GM21723 (cell line): ENCODE data around the gene SHISA4.

Experiments
- ATAC-seq: cut with Tn5 transposase; IDR thresholded peaks from one replicate; pipeline ENCODE4 v1.9.1; 2021; ENCODE audit warnings: mild to moderate bottlenecking, moderate library complexity; ENCODE audit not compliant: unreplicated experiment

SHISA4 gene

GRCh38 chr1:201880928-201881571 is 7.6 kb upstream of the SHISA4 start:
- ATAC-seq, result no peak

GRCh38 chr1:201881617-201882016 is 7.1 kb upstream of the SHISA4 start:
- no peak for ATAC-seq

GRCh38 chr1:201882665-201883132 is 6.0 kb upstream of the SHISA4 start:
- peak; percentile 62 for ATAC-seq

GRCh38 chr1:201883266-201883665 is 5.4 kb upstream of the SHISA4 start:
- ATAC-seq, result no peak

GRCh38 chr1:201883786-201884185 is 4.9 kb upstream of the SHISA4 start:
- ATAC-seq, result no peak

- ATAC-seq, result no peak
These were observed 4.3 kb upstream of the SHISA4 start for GRCh38 chr1:201884425-201884824.

- ATAC-seq, result no peak
These were observed 3.1 kb upstream of the SHISA4 start for GRCh38 chr1:201885531-201886075.

- ATAC-seq, result no peak
These were observed 2.4 kb upstream of the SHISA4 start for GRCh38 chr1:201886103-201886885.

- no peak for ATAC-seq
These were observed 1.4 kb upstream of the SHISA4 start for GRCh38 chr1:201887116-201887866.

GRCh38 chr1:201889090-201889968 is 631 bp downstream of the SHISA4 start:
- ATAC-seq, result no peak

GRCh38 chr1:201890223-201890622 is 1.5 kb downstream of the SHISA4 start:
- no peak for ATAC-seq

GRCh38 chr1:201890806-201891450 is 2.2 kb downstream of the SHISA4 start:
- ATAC-seq, result no peak

GRCh38 chr1:201891451-201892045 is 2.9 kb downstream of the SHISA4 start:
- ATAC-seq, result no peak

- no peak for ATAC-seq
These were observed 3.5 kb downstream of the SHISA4 start for GRCh38 chr1:201892211-201892610.

GRCh38 chr1:201893431-201893830 is 4.7 kb downstream of the SHISA4 start:
- ATAC-seq, result no peak

GRCh38 chr1:201894343-201895119 is 5.8 kb downstream of the SHISA4 start:
- ATAC-seq, result no peak

GRCh38 chr1:201895120-201895665 is 6.5 kb downstream of the SHISA4 start:
- ATAC-seq, result no peak
